Osteoblast (primary cell): ENCODE results near the gene ACTC1. TPM values are rescaled to one million over a fixed set of nuclear protein-coding genes. Genes with fewer than 3 reads are reported as not detected.

Experiments
- DNase-seq: peaks from one replicate; pipeline ENCODE4 v3.0.0; 2011; ENCODE audit warnings: low spot score, mixed read lengths; ENCODE audit not compliant: insufficient read length; ENCODE audit errors: missing footprints
- H2AFZ ChIP-seq: 2 replicates; pipeline ENCODE4 v1.6.0; 2011; ENCODE audit warnings: mild to moderate bottlenecking, low read length
- H3K27ac ChIP-seq: 2 replicates; pipeline ENCODE4 v1.5.1; 2011; ENCODE audit warnings: mild to moderate bottlenecking, low read depth, low read length, moderate library complexity
- H3K27me3 ChIP-seq: 2 replicates; pipeline ENCODE4 v1.6.0; 2012; ENCODE audit warnings: mild to moderate bottlenecking, control low read depth, inconsistent platforms, low read length, moderate library complexity; ENCODE audit not compliant: insufficient read depth
- H3K36me3 ChIP-seq: 2 replicates; pipeline ENCODE4 v1.5.1; 2011; ENCODE audit warnings: mild to moderate bottlenecking, low read length, control low read depth, moderate library complexity; ENCODE audit not compliant: insufficient read depth
- H3K4me1 ChIP-seq: 2 replicates; pipeline ENCODE4 v1.5.1; 2011; ENCODE audit warnings: mild to moderate bottlenecking, low read length, control low read depth, moderate library complexity; ENCODE audit not compliant: insufficient read depth
- H3K4me2 ChIP-seq: 2 replicates; pipeline ENCODE4 v1.6.0; 2011; ENCODE audit warnings: mild to moderate bottlenecking, low read length; ENCODE audit not compliant: insufficient read depth
- H3K4me3 ChIP-seq: fragments of 200-600 bp; sonication (generic); 3 replicates; pipeline ENCODE4 v1.5.1; 2012; ENCODE audit warnings: mild to moderate bottlenecking, low read length, inconsistent platforms; ENCODE audit not compliant: insufficient read depth
- H3K79me2 ChIP-seq: 2 replicates; pipeline ENCODE4 v1.6.0; 2012; ENCODE audit warnings: mild to moderate bottlenecking, low read length, control low read depth, inconsistent platforms; ENCODE audit not compliant: insufficient read depth
- H3K9me3 ChIP-seq: 2 replicates; pipeline ENCODE4 v1.5.1; 2011; ENCODE audit warnings: low read depth, low read length, control low read depth
- H4K20me1 ChIP-seq: 2 replicates; pipeline ENCODE4 v1.6.0; 2012; ENCODE audit warnings: mild to moderate bottlenecking, low read length, control low read depth; ENCODE audit not compliant: insufficient read depth
- total RNA-seq: library from RNA; depleted of rRNA; stranded (reverse); fragments of >200 nt; gene quantifications from 2 replicates; pipeline ENCODE4 v1.2.3, GENCODE V29; 2012
- TF ChIP-seq, protein P1 (sequence below): IDR thresholded peaks from 2 replicates; pipeline ENCODE4 v1.5.1; 2011; ENCODE audit warnings: mild to moderate bottlenecking, low read depth, low read length, moderate library complexity; ENCODE audit errors: extremely low read depth

Gene ACTC1
- total RNA-seq, 1 donor: not detected

DNA sequence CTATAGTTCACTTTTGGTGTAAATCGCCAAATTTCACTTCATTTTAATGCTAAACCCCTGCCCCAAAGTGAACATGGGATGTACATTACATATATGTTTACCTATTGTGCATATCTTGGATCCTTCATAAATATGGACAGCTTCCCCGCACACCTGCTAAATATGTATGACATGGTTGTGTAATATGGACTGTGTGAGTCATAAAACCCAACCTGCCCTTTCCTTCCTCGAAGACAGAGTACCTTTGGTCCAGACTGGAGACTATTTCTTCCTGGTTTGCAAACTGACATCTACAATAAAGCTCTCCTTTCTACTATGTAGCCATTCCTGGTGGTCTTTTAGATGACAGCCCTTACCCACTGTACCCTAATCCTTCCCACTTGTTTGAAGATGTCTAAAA, 12.4 kb downstream of the ACTC1 start:
- no peaks in the 10 kb centered on the region for H3K4me1 ChIP-seq
- H2AFZ ChIP-seq: no peak overlapping the region
- H3K9me3 ChIP-seq: no peaks in the 10 kb centered on the region
- H3K4me2 ChIP-seq: no peak overlapping the region
- H3K27ac ChIP-seq: no peak overlapping the region
- TF ChIP-seq, protein P1, sequence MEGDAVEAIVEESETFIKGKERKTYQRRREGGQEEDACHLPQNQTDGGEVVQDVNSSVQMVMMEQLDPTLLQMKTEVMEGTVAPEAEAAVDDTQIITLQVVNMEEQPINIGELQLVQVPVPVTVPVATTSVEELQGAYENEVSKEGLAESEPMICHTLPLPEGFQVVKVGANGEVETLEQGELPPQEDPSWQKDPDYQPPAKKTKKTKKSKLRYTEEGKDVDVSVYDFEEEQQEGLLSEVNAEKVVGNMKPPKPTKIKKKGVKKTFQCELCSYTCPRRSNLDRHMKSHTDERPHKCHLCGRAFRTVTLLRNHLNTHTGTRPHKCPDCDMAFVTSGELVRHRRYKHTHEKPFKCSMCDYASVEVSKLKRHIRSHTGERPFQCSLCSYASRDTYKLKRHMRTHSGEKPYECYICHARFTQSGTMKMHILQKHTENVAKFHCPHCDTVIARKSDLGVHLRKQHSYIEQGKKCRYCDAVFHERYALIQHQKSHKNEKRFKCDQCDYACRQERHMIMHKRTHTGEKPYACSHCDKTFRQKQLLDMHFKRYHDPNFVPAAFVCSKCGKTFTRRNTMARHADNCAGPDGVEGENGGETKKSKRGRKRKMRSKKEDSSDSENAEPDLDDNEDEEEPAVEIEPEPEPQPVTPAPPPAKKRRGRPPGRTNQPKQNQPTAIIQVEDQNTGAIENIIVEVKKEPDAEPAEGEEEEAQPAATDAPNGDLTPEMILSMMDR: no peak
- H3K4me3 ChIP-seq: no peak overlapping the region
- no peaks in the 10 kb centered on the region for H4K20me1 ChIP-seq
- no peak for DNase-seq
- H3K36me3 ChIP-seq: no peaks in the 10 kb centered on the region
- H3K27me3 ChIP-seq: peaks cover 8% of the 10 kb centered on the region
- H3K79me2 ChIP-seq: no peaks in the 10 kb centered on the region

DNA sequence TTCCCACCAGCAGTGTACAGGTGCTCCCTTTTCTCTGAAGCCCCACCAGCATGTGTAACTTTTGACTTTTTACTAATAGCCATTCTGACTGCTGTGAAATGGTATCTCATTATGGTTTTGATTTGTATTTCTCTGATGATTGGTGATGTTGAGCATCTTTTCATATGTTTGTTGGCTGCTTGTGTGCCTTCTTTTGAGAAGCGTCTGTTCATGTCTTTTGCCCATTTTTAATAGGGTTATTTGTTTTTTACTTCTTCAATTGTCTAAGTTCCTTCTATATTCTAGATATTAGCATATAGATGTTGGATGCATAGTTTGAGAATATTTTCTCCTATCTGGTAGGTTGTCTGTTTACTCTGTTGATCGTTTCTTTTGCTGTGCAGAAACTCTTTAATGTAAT, 14.6 kb downstream of the ACTC1 start:
- no peaks in the 10 kb centered on the region for H3K27me3 ChIP-seq
- H2AFZ ChIP-seq: no peak overlapping the region
- H3K4me2 ChIP-seq: no peak overlapping the region
- no peaks in the 10 kb centered on the region for H3K4me1 ChIP-seq
- TF ChIP-seq, protein P1: no peak
- no peaks in the 10 kb centered on the region for H3K79me2 ChIP-seq
- no peak for DNase-seq
- no peak overlapping the region for H3K27ac ChIP-seq
- no peaks in the 10 kb centered on the region for H3K36me3 ChIP-seq
- no peaks in the 10 kb centered on the region for H3K9me3 ChIP-seq
- no peak overlapping the region for H3K4me3 ChIP-seq
- no peaks in the 10 kb centered on the region for H4K20me1 ChIP-seq

DNA sequence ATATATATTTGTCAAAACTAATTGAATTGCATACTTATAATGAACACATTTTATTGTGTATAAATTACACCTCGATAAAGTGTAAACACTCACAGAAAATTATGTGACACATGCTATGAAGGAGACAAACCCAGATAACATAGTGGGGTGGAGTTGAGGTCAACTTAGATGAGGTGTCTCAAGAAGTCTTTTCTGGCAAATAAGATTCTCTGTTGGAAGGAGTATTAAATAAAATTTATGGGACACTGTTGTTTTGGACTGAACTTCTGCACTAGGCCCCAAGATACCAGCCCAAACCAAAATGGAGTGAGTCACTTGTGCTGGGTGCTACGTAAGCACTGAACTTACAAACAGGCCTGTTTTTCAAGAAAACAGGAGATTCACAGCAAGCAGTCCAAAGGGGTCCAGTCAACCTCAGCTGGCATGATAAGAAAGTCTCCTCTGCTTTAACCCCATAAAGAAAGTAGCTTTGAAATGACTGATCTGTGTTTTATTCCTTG, 18.7 kb downstream of the ACTC1 start:
- Histone ChIP-seq H2AFZ (no peak overlapping the region), H4K20me1 (no peaks in the 10 kb centered on the region), H3K36me3 (no peaks in the 10 kb centered on the region), H3K27ac (no peak overlapping the region), H3K4me1 (no peaks in the 10 kb centered on the region), H3K4me3 (no peak overlapping the region), H3K27me3 (peaks cover 17% of the 10 kb centered on the region), H3K79me2 (no peaks in the 10 kb centered on the region), H3K9me3 (no peaks in the 10 kb centered on the region), H3K4me2 (no peak overlapping the region)
- TF ChIP-seq, protein P1: no peak
- DNase-seq: no peak

DNA sequence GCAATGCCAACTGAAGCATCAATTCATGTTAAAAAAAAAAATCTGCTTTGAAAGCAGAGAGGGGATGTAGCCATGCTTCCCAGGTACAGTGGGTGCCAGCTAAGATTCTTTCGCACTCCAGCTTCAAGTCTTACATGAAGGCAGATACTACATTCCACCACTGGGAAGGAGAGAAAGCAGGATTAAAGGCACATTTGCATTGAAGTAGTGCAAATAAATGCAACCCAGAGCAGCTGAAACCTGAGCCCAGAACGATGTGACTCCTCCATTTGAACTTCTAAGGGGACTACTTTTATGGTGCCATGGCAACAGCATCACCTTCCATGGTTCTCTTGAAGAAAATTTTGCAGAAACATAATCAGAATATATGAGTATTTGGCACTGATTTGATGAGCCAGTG, 21.4 kb downstream of the ACTC1 start:
- Histone ChIP-seq H3K4me2 (no peak overlapping the region), H4K20me1 (no peaks in the 10 kb centered on the region)
- TF ChIP-seq, protein P1: no peak

More for the DNA sequence above, 21.4 kb downstream of the ACTC1 start:
- Histone ChIP-seq H3K27me3 (peaks cover 21% of the 10 kb centered on the region), H3K79me2 (no peaks in the 10 kb centered on the region), H3K4me3 (no peak overlapping the region), H3K27ac (no peak overlapping the region), H2AFZ (no peak overlapping the region), H3K9me3 (no peaks in the 10 kb centered on the region), H3K4me1 (no peaks in the 10 kb centered on the region), H3K36me3 (no peaks in the 10 kb centered on the region)
- DNase-seq: no peak
